HG03439 (cell line): ENCODE measurements around the gene C1QTNF8.

ENCODE experiments used
- ATAC-seq: cut with Tn5 transposase; IDR thresholded peaks from one replicate; pipeline ENCODE4 v1.9.1; 2021; ENCODE audit warnings: mild to moderate bottlenecking, moderate library complexity; ENCODE audit not compliant: unreplicated experiment

Gene C1QTNF8

GRCh38 chr16:1047801-1048200 is 48.2 kb downstream of the C1QTNF8 start:
- ATAC-seq: no peak

- no peak for ATAC-seq
Measured at GRCh38 chr16:1047123-1047522, 48.9 kb downstream of the C1QTNF8 start.

GRCh38 chr16:1045993-1046911 is 49.8 kb downstream of the C1QTNF8 start:
- ATAC-seq: no peak

- no peak for ATAC-seq
Measured at GRCh38 chr16:1045310-1045992, 50.6 kb downstream of the C1QTNF8 start.

GRCh38 chr16:1044460-1045309 is 51.4 kb downstream of the C1QTNF8 start:
- no peak for ATAC-seq

GRCh38 chr16:1043881-1044451 is 52.1 kb downstream of the C1QTNF8 start:
- ATAC-seq: no peak

GRCh38 chr16:1042866-1043265 is 53.2 kb downstream of the C1QTNF8 start:
- no peak for ATAC-seq

GRCh38 chr16:1042049-1042744 is 53.8 kb downstream of the C1QTNF8 start:
- no peak for ATAC-seq

GRCh38 chr16:1040346-1040745 is 55.7 kb downstream of the C1QTNF8 start:
- no peak for ATAC-seq

- ATAC-seq: no peak
Measured at GRCh38 chr16:1039762-1040161, 56.3 kb downstream of the C1QTNF8 start.

- no peak for ATAC-seq
Measured at GRCh38 chr16:1038932-1039331, 57.1 kb downstream of the C1QTNF8 start.
